Stimulated activated CD8-positive, alpha-beta memory T cell treated with anti-CD3 and anti-CD28 coated beads, Interleukin-7, amount 100 ng/mL, for 48 hours (primary cell): ENCODE data around the gene GAREM1.
A peak's percentile ranks its signal among the peaks of the same experiment; 100 is the strongest.
"Not testable (repeated sequence)": the region's sequence is repeated elsewhere in the genome, so short reads cannot be mapped to it uniquely, and the experiment has no call there.

Experiments used
- DNase-seq, 2 donors: peaks; one replicate each; pipeline ENCODE4 v3.0.0-alpha.2; 2020; ENCODE audit warnings: low read depth in 1 of 2; ENCODE audit errors: extremely low read depth in 1 of 2

Gene GAREM1

DNA sequence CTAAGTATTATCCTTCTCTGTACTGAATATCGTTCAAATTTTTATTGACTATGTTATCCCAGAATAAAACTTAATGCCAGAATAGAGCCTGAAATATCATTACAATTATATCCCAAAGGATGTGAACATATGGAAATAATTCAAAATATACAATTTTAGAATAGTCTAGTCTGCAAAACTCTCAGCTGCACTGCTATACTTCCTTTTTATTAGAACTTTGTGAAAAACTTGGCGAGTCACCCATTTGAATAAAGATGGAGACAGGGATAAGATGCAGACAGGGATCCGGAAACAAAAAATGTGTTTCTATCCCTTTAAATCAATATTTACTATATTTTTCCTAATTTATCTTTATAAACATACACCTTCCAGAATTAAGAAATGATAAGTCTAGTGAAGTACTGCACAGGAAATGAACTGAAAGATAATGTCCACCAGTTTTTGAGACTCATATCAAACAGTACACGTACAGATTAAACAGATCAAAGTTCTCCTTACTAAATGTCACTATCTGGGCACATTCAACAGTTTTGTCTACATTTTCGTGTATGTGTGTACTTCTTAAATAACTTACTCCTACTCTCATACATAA lies 173.0 kb downstream of the GAREM1 start:
- no peak for DNase-seq

GRCh38 chr18:32296851-32297250 lies 173.8 kb downstream of the GAREM1 start:
- DNase-seq = no peak

- no peak for DNase-seq
Measured at GRCh38 chr18:32295604-32296003, 175.1 kb downstream of the GAREM1 start.

GRCh38 chr18:32293107-32293506 lies 177.6 kb downstream of the GAREM1 start:
- DNase-seq = no peak

GRCh38 chr18:32291623-32292022 lies 179.1 kb downstream of the GAREM1 start:
- not testable (repeated sequence) for DNase-seq

DNA sequence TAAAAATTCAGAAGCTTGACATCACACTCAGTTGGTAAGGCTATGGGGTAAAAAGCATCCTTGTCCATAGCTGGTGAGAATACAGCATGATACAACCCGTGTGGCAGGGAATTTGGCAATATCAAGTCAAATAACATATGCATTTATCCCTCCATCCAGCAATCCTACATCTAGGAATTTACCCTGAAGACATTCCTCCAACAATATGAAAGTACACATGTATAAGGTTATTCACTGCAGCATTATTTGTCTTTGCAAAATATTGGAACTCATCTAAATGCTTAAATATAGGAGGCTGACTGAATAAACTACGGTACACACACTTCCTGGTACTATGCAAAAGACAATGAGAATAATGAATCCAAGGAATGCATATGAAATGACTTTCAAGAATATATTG lies 179.9 kb downstream of the GAREM1 start:
- no peak for DNase-seq

- DNase-seq = peak in 1 of 2 donors; percentile 11
Measured at GRCh38 chr18:32289483-32290075, 181.1 kb downstream of the GAREM1 start.

DNA sequence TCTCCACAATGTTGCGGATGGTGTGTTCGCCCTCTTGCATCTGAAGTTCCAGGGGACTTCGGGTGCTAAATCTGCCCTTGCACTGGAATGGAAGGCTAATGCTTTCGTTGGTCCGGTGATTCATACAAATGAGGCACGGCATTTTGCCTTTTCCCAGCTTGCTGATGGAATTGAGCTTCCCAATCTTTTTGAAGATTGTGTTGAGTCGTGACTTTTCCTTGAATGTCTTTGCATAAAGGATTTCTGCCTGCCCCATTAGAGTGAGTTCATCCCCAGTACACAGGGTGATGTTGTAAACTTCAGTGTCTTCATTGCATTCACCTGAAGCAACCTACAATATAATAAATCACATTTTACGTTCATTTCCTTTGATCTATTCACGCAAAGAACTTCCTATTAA lies 182.8 kb downstream of the GAREM1 start:
- no peak for DNase-seq

- DNase-seq = no peak
Measured at GRCh38 chr18:32287249-32287648, 183.4 kb downstream of the GAREM1 start.

DNA sequence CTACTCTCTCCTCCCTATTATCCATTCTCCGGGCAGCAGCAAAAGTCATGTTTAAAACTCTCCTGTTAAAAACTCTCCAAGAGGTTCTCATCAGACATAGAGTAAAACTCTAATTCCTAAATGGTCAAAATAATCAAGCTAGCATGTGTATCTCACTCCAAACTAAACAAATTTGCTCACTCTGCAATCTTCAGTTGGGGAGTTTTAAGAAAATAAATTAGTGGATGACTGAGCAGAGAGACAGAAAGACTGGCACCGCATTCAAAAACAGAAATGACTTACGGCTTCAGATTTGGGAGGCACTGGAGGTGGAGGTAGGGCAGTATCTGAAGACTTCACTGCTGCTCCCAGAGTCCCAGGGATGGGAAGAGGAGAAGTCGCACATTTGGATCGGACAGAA lies 183.9 kb downstream of the GAREM1 start:
- no peak for DNase-seq

DNA sequence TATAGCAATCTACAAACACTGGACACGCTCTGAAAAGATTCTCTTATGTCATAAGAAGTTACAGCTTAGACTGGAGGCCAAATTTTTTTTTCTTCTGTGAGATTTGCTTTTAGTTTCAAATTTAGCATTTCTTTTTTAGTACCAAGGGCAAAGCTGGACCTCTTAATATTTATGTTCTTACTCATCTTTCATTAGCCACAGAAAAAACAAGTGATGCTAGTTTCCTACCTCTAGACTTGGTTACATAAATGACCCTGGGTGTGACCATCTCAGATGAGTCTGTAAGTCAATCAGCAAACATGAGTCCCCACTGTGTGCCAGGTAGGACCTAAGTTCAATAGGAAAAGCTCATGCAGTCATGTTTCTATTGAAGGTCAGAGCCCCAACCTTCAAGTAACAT lies 186.4 kb downstream of the GAREM1 start:
- DNase-seq = no peak

DNA sequence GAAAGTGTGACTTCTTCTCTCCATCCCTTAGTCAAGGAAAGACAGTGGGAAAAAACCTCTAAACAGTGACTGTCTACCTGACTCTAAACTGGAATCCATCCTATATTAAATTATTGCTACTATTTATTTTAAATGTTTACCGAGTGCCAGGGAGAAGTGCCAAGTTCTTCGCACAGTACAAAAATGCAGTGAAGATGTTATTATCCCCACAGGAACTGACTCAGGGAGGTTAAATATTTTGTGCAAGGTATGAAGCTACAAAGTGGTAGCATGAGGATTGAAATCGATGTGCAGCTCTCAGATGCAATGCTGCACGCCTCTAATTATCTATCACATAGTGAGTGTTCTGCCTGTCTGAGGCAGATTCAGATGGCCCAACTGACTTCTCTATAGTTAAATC lies 189.8 kb downstream of the GAREM1 start:
- DNase-seq = no peak

GRCh38 chr18:32280188-32280783 lies 190.4 kb downstream of the GAREM1 start:
- no peak for DNase-seq

DNA sequence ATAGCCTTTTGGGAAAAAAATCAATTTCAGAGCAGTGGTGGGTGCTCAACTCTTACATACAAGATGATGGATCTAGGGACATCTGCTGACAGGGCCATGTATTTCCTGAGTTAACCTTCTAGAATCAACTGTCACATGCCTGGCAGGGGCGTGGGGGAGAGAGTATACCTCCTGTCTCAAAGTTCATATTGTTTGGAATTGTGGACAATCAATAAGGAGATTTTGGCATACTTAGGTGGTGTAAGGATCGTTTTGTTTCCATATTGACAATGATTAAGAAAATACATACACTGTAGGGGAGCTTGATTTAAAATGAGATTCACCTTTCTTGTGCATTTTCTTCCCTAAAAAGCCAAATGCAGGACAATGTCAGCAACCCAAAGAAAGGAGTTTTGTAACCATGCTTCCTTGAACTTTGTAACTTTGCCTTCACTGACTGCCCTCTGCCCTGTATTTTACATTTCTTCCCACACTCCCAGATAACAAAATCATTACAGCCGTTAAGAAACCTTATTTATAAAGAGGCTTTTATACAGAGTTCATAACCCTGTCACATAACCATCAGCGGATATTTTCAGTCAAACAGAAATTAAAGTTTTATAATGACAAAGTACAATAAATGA lies 192.4 kb downstream of the GAREM1 start:
- DNase-seq = no peak

DNA sequence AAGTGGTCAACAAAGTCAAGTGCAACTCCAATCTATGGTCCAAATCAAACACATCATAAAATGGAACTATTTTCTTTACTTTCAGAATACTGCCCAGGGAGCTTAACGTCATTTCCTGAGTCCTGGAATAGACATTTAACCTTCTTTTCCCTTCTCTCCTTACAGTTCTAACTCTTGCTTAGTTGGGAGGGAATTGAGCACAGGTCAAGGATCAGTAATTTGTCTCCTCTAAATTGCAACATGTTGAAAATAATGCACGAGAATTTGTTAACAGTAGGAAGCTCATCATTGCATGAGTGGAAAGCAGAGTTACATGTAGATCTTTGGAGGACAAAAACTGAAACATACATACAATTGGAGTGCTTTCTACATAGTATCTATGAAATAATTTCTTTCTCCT lies 193.1 kb downstream of the GAREM1 start:
- DNase-seq = no peak

DNA sequence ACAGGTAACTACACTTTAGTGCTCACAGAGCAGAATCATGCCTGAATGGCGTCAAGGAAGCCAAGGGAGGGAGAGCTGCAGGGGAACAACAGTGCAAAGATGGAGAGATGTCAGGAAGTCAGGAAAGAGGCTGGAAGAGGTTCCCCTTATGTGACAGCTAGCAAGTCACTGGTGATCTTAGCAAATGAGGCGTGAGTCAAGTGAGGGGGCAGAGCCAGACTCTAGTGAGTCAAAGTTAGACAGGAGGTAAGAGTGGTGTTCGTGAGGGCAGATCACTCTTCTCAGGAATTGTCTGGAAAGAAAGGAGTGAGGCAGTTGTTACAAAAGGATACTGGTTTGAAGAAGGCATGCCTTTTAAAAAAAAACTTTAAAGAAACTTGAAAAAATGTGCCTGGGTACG lies 193.8 kb downstream of the GAREM1 start:
- no peak for DNase-seq

DNA sequence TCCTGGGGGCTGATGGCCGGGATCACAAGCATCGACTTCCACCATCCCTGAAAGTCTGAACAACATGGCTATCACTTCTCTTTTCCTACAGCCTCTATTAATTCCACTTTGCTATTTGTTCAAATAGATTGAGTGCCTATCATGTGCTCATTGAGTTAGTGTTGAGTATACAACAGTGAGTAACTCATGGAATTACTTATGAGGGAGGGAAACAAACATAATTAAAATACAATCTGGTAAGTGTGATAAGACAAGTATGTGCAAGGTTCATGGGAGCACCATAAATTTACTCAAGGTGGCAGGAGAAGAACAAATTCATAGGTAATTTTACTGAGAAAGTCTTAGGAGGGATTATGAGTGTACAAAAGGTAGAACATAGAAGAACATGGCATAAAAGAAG lies 194.4 kb downstream of the GAREM1 start:
- DNase-seq = no peak

DNA sequence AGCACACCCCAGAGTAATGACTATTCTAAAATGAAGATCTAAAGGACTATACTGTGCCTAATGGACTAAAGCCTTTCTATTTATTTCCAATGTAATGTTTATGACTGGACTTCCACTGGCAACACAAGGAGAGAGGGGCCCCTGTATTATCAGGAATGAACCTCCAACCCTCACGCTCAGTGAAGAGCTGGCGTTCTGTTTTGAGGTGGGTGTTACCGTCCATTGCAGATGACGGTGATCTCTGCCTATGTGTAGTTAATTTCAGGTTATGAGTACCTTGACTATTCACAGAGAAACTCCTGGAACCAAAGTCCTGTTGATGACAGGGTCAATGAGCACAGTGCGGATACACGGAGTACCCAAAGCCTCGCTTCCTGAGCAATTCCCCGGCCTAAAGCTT lies 195.5 kb downstream of the GAREM1 start:
- DNase-seq = no peak

DNA sequence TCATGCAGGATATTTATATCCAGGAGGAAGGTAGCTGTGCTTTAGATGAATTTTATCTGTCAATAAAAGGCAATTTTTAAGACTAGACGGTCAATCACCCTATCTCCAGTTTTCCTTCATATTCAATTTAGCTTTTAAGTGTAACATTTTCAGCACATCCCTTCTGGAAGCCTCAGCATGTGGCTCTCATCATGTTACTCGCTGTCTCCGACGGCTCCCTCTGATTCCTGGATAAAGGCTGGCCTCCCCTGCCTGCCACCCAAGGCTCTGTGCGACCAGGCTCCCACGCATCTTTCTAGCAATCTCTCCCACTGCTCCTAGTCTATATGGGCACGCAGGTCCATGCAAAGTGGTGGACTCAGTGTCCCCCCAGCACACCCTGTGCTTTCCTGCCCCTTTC lies 196.4 kb downstream of the GAREM1 start:
- no peak for DNase-seq

GRCh38 chr18:32271672-32272208 lies 198.9 kb downstream of the GAREM1 start:
- DNase-seq = no peak

DNA sequence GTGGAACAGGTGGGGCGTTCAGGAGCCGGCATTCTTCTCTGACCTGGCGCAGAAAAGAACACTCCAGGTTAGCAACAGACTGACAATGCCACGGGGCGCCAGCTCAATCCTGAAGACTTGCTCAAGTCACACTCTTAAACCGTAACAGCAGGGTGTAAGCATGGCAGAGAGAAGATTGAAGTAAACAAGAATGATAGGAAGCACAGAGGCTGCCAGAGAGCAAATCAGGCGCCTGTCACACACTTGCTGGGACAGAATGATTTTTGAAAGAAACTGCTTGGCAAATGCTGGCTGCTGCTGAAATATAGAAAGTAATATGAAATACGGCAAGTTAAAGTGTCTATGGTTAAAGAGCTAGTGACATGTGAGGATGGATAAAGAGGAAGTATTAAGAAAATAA lies 200.3 kb downstream of the GAREM1 start:
- DNase-seq = no peak

DNA sequence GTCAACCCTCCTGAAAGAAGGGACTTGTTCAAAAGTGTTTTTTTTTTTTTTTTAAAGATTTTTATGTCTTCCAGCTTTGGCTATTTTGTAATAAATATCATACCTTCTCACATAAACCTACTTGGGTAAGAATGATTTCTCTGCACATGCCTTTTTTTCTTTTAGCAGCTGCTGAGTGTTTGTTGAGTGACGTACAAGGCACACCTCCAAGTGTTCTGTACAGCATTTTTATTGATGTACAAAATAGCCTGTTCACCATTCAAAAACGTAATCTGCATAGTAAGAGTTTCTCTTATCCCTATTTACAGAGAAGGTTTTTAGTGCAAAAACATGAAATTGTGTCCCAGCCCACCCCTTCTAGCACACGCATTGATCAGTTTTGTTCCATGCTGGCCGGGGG lies 203.2 kb downstream of the GAREM1 start:
- no peak for DNase-seq
